Activated CD8-positive, alpha-beta memory T cell treated with anti-CD3 and anti-CD28 coated beads, Interleukin-2, amount 50 U/mL, for 1 hour (primary cell): Measurements from ENCODE around the gene CEMP1.
A peak's percentile ranks its signal among the peaks of the same experiment; 100 is the strongest.

ENCODE experiments used
- DNase-seq: peaks from one replicate; pipeline ENCODE4 v3.0.0-alpha.2; 2020; ENCODE audit errors: extremely low read depth

The CEMP1 gene

DNA sequence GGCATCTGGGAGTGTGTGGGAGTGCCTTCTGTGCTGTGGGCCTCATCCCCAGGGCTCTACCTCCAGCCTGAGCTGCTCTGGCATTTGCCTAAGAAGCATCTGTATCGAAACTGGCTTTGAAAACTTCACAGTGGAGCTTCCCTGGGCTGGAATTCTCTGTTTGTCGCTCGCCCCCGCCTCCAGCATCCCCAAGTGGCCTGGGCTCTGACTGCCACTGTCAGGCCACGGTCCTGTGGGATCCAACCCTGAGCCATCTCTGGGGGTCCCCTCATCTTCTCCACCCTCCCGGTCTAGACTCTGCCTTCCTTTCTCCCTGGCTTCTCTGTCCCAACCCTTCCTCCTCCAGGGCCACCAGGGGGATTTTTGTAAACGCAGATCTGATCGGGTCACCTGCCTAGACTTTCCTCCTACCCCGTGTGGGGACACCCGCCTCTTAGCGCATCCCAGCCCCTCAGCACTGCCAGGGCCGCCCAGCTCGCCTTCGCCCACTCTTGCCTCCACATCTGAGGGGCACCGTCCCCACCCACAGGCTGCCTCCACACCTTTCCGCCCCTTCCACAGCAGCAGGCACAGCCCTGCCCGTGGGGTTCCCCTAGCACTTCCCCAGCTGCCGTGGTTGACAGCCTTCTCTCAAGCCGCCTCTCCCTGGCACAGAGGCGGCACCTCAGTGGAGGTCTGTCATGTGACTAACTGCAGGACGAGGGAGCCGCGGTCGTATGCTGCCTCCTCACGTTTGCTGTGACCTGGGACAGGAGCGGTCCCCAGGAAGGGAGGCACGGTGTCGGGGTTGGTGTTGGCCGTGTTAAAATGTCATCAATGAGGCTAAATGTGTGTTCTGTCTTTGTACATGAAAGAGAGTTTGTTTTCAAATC lies 44.3 kb downstream of the CEMP1 start:
- peak; percentile 53 for DNase-seq

DNA sequence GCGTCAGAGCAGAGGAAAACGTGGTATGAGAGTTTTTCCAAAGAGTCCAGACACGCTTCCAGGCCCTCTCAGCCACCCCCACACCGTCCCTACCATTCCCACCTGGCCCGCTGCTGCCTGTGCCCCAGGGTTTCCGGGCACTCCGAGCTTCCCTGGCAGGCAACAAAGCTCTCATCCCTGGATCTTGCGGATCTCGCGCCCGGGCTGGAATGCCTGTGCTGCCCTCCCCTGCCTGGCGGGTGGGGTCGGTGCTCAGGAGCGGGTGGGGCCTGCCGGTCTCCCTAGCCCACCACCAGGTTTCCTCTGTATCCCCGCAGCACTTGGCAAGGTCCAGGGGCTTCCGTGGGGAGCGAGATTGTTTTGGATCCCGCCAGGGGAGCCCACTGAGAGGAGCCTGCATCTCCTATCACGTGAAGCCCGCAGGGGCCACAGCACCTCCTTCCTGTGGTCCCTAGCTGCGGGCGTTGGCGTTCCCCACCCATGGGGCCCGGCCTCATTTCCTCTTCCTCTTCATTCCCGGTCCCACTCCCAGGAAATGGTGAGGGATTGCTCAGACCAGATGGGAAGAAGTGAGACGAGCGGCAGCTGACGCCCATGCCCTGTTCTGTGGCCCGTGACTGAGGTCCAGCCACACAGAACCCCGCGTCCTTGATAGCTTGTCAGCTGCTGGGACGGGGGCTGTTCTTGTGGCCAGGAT lies 45.2 kb downstream of the CEMP1 start:
- DNase-seq: no peak

DNA sequence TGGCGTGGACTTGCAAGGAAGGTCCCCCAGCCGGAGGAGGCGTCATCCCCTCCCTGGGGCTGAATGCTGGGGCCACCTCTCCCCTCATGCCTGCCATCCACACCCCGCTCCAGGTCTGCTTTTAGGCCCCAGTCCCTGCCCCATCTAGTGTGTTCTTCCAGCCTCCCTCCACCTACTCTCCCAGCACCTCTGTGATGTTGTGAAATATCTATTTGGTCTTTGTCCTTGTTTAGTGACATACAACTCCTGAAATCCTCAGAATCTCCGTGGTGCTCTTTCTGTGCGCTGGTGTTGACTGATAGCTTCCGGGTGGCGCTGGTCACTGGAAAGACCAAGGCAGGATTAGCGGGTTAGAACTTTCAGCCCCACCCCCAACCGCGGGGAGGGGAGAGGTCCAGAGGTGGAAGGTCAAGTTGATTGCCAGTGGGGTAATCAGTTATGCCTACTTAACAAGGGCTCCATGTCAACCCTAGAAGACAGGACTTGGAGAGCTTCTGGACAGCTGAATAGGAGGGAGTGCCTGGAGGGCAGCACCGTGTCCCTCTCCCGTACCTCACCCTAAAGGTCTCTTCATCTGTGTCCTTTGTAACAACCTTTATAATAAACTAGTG lies 46.2 kb downstream of the CEMP1 start:
- no peak for DNase-seq

DNA sequence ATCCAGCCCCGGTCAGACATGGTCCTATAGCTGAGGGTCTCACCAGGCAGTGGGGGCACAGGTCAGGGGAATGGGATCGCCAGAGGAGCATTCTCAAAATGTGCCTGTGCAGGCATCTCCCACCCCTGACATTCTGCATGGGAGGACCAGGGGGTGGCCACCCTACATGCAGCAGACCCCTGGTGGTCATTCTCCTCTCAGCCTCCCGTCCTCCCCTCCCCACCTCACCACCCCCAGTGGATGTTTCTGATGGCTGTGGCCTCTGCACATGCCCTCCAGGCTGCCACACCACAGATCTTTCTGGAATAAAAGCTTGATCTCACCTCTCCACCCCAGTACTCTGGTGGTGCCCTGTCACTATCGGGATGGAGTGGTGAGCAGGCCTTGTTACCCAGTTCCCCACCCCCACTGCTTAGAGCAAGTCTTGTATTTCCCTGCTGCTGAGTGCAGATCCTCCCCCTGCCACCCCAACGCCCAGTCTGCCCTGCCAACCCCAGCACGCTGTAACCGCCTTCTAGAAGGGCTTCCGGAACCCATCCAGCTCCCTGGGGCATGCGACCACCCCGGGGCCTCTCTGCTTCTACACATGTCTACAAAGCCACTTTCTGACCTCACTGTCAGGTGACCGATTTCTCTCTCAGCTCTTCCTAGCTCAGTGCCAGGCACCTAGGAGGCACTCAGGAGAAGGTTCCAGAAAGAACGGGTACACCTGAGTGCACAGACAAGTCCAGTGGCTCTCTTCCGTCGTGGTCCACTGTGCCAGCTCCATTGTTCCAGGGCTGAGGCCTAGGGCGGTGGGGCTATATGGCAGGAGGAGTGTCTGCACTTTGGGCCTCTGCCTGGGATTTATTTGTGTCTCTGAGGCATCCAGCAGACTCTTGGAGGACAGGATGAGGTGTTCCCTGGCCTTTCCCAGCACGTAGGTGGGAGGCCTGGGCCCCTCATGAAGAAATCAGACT lies 47.0 kb downstream of the CEMP1 start:
- no peak for DNase-seq

DNA sequence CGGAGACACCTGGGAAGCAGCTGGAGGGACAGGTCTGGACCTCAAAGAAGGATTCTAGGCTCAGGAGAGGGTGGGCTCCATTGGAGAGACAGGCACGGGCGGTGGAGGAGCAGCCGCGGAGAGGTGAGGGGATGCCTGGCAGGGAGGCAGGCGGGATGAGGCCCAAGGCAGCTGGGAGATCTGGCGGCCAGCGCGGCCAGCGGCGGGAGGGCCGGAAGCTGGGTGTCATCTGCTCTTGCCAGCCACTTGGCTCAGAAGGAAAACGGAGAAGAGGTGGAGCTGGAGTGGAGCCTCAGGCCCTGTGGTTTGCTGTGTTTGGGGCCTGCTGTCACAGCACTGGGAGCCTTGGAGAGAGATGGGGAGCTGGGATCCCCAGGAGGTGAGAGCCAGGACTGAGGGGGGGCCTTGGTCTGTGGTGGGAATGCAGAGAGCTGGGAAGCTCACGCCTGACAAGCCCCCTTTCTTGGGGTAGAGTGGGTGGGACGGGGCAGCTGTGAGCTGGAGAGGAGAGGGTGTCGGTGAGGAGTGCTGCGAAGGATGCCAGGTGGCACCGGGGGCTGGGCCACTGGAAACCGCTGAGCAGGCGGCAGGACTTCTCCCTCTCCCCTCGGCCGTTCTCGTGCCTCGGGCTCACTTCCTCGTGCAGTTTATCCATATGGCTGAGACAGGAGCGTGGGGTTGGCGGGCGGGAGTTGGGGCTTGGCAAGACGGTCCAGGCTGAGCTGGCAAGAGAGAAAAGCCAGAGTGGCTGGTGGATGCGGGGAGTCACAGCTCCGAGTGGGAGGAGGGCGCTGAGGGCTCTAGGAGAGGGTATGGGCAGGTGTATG lies 48.3 kb downstream of the CEMP1 start:
- no peak for DNase-seq

DNA sequence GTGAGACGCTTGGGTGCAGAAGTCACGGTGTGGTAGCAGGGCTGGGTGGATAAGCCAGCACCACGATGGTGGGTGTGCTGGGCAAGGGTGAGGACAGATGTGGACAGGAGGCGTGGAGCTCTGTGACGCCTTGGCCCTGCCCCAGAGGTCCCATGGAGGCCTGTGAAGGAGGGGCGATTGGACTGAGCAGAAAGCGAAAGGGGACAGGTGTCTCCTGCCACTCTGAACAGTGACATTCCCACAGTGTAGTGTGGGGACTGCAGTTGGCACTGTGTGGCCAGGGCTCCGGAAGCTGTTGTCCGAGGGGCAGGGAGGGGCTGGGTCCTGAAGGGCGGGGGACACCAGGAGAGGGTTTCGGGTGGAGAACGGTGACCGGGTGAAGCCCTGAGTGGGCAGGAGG lies 49.0 kb downstream of the CEMP1 start:
- no peak for DNase-seq

- no peak for DNase-seq
These were observed 49.5 kb downstream of the CEMP1 start for GRCh38 chr16:2481676-2482075.

GRCh38 chr16:2480948-2481347 lies 50.3 kb downstream of the CEMP1 start:
- DNase-seq: no peak
